Calu3 (cell line): ENCODE data around the gene FCER2. TPM values are rescaled to one million over a fixed set of nuclear protein-coding genes. Genes with fewer than 3 reads are reported as not detected.

Experiments
- BruUV-seq: library from RNA; stranded (reverse); fragments of 400-500 nt; replicated peaks from 2 replicates; lab custom pipeline; 2021; lab: Mats Ljungman, UMichigan
- CTCF ChIA-PET: fragments of 300-600 bp; sonication (Branson Sonifier 250); formaldehyde crosslinking; loops from one replicate; lab custom pipeline; 2022; ENCODE audit warnings: antibody characterized with exemption; lab: Charles Lee
- DNase-seq: peaks from one replicate; pipeline ENCODE4 v3.0.0; 2022
- H3K27ac Mint-ChIP-seq: one replicate; pipeline ENCODE4 v1.8.0; 2022; ENCODE audit warnings: mixed read lengths; ENCODE audit not compliant: unreplicated experiment
- H3K27me3 Mint-ChIP-seq: one replicate; pipeline ENCODE4 v1.8.0; 2022; ENCODE audit warnings: mixed read lengths; ENCODE audit not compliant: unreplicated experiment
- H3K36me3 Mint-ChIP-seq: one replicate; pipeline ENCODE4 v1.8.0; 2022; ENCODE audit warnings: mild to moderate bottlenecking, moderate library complexity, mixed read lengths; ENCODE audit not compliant: insufficient read depth, unreplicated experiment
- H3K4me1 Mint-ChIP-seq: one replicate; pipeline ENCODE4 v1.8.0; 2022; ENCODE audit warnings: mild to moderate bottlenecking, low read depth, mixed read lengths; ENCODE audit not compliant: unreplicated experiment
- H3K4me3 Mint-ChIP-seq: one replicate; pipeline ENCODE4 v1.8.0; 2022; ENCODE audit warnings: mild to moderate bottlenecking, low read depth, moderate library complexity, mixed read lengths; ENCODE audit not compliant: unreplicated experiment
- H3K9me3 Mint-ChIP-seq: one replicate; pipeline ENCODE4 v1.8.0; 2022; ENCODE audit warnings: low read depth, mixed read lengths; ENCODE audit not compliant: unreplicated experiment
- intact Hi-C: fragments of 100-400 bp; cut with micrococcal nuclease; formaldehyde crosslinking; loops from one replicate; pipeline ENCODE4 v1.10.0; 2022; ENCODE audit not compliant: unreplicated experiment
- total RNA-seq: library from RNA; stranded (reverse); gene quantifications from 2 replicates; pipeline ENCODE4 v1.2.3, GENCODE V29; 2022
- TF ChIP-seq, protein P1 (sequence below): fragments of 200-600 bp; IDR thresholded peaks from one replicate; pipeline ENCODE4 v1.8.0; 2022; ENCODE audit warnings: antibody characterized with exemption; ENCODE audit not compliant: unreplicated experiment

The FCER2 gene
- total RNA-seq, 1 experiment from 2014 or later = not detected

DNA sequence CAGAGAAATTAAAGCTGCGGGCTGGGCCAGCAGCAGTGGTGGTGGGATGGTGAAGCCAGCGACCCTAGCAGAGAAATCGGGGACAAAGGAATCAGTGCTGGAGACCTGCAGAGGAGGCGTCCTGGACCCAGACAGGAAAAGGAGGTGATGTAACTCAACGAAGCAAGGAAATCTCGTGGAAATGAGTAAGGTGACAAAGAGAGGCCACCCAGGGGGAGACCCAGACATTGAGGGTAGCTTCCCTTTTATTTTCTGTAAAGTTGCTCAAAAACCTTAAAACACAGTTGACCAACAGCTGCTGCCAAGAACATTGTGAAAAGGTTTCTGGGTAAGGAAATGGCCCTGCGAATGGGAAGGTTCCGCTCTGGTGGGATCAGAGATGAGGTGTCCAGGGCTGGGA lies 46.4 kb downstream of the FCER2 start:
- Mint-ChIP-seq H3K4me3 (no peak overlapping the region), H3K36me3 (peaks cover 12% of the 10 kb centered on the region), H3K27me3 (no peaks in the 10 kb centered on the region), H3K4me1 (peaks cover 14% of the 10 kb centered on the region), H3K9me3 (no peaks in the 10 kb centered on the region), H3K27ac (no peak overlapping the region)
- intact Hi-C loops = no loop called here
- CTCF ChIA-PET = no interaction called here
- TF ChIP-seq, protein P1, sequence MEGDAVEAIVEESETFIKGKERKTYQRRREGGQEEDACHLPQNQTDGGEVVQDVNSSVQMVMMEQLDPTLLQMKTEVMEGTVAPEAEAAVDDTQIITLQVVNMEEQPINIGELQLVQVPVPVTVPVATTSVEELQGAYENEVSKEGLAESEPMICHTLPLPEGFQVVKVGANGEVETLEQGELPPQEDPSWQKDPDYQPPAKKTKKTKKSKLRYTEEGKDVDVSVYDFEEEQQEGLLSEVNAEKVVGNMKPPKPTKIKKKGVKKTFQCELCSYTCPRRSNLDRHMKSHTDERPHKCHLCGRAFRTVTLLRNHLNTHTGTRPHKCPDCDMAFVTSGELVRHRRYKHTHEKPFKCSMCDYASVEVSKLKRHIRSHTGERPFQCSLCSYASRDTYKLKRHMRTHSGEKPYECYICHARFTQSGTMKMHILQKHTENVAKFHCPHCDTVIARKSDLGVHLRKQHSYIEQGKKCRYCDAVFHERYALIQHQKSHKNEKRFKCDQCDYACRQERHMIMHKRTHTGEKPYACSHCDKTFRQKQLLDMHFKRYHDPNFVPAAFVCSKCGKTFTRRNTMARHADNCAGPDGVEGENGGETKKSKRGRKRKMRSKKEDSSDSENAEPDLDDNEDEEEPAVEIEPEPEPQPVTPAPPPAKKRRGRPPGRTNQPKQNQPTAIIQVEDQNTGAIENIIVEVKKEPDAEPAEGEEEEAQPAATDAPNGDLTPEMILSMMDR = no peak
- BruUV-seq = no TSS peak
- DNase-seq = no peak

DNA sequence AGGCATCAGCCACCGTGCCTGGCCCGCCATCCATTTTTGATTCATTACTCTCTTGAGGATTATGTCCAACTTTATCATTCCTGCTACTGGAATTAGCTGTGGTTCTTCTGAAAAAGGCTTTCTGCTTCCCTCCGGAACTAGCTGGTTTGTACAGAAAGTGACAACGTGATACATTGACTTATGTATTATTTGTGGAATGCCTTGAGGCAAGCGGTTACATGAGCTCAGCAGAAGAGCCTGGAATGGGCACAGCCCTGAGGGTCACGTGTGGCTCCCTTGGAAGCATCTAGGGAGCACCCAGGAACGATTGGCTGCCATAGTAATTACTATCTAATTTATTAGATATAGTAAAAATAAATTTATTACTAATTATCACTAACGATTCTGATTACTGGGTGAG lies 47.5 kb downstream of the FCER2 start:
- intact Hi-C loops = no loop called here
- no peak for DNase-seq
- BruUV-seq = no TSS peak
- Mint-ChIP-seq H3K9me3 (no peaks in the 10 kb centered on the region), H3K4me1 (peaks cover 14% of the 10 kb centered on the region), H3K27me3 (no peaks in the 10 kb centered on the region), H3K36me3 (peaks cover 12% of the 10 kb centered on the region), H3K4me3 (no peak overlapping the region), H3K27ac (no peak overlapping the region)
- CTCF ChIA-PET = no interaction called here
- TF ChIP-seq, protein P1 = no peak

DNA sequence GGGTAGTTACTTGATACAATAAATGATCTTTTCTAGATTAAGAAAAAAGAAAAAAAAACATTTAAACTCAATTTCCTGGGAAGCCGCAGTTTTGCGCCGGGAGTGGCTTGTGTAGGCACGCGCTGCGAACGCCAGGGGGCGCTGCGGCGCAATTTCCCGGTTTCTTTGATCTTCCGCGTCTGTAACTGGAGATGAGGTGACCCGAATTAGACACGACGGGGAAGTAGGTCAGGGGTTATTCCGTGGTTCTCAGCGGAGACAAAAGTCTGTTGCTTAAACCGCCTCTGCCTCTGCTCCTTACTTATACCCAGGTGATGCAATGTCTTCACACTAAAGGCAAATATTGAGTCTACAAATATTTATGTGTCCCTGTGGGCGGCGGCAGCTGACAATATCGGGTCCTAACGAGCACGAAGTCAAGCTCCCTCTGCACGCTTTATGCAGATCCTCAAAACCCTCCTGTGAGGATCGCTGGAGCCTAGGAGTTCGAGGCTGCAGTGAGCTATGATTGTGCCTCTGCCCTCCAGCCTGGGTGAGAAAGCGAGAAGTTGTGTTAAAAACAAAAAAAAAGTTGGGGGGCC lies 49.8 kb downstream of the FCER2 start:
- no peaks in the 10 kb centered on the region for H3K9me3 Mint-ChIP-seq
- BruUV-seq = no TSS peak
- H3K4me3 Mint-ChIP-seq = peak overlapping the region; percentile 24
- H3K27ac Mint-ChIP-seq = peak overlapping the region; percentile 63
- TF ChIP-seq, protein P1 = peak; percentile 81
- peaks cover 12% of the 10 kb centered on the region for H3K36me3 Mint-ChIP-seq
- peaks cover 14% of the 10 kb centered on the region for H3K4me1 Mint-ChIP-seq
- intact Hi-C loops = no loop called here
- peak; percentile 83 for DNase-seq
- CTCF ChIA-PET = interaction anchor here (0.5 to 1.1 kb wide), 5 partner anchors 30 to 298 kb away, joined by 3 to 4 read pairs (median 3); no protein-coding TSS in a partner anchor
- no peaks in the 10 kb centered on the region for H3K27me3 Mint-ChIP-seq

DNA sequence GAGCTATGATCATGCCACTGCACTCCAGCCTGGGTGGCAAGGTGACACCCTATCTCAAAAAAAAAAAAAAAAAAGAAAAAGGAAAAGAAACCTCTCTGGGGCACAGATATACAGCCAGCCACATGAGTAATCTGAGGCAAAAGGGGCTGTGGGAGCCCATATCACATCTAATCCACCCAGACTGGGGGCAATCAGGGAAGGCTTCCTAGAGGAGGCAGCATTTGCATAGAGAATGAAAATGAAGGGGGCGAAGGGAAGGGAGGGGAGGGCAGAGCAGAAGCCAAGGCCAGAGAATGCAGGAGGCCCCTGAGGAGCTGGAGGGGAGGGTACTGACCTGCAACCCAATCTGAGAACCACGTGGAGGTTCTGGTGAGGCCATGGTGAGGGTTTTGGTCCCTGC lies 51.8 kb downstream of the FCER2 start:
- BruUV-seq = no TSS peak
- Mint-ChIP-seq H3K27me3 (no peaks in the 10 kb centered on the region), H3K9me3 (no peaks in the 10 kb centered on the region)

More for the DNA sequence above, 51.8 kb downstream of the FCER2 start:
- intact Hi-C loops = no loop called here
- H3K4me3 Mint-ChIP-seq = no peak overlapping the region
- H3K4me1 Mint-ChIP-seq = peaks cover 14% of the 10 kb centered on the region
- DNase-seq = no peak
- TF ChIP-seq, protein P1 = no peak
- CTCF ChIA-PET = interaction anchor here (1.3 kb wide), 1 partner anchor 31 kb away, joined by 6 read pairs; the partner anchor contains the start of gene TRAPPC5
- H3K27ac Mint-ChIP-seq = no peak overlapping the region
- peaks cover 12% of the 10 kb centered on the region for H3K36me3 Mint-ChIP-seq
